Measurements from ENCODE around the gene PLEKHA3. TPM values are rescaled to one million over a fixed set of nuclear protein-coding genes. Genes with fewer than 3 reads are reported as not detected.

PLEKHA3 gene
- total and polyA plus RNA-seq, 9 of the 15 experiments (the other 6 are each of a cell fraction or from before 2014, with no cell fraction given) = 2.3 to 23.4 (median 10.5) TPM

DNA sequence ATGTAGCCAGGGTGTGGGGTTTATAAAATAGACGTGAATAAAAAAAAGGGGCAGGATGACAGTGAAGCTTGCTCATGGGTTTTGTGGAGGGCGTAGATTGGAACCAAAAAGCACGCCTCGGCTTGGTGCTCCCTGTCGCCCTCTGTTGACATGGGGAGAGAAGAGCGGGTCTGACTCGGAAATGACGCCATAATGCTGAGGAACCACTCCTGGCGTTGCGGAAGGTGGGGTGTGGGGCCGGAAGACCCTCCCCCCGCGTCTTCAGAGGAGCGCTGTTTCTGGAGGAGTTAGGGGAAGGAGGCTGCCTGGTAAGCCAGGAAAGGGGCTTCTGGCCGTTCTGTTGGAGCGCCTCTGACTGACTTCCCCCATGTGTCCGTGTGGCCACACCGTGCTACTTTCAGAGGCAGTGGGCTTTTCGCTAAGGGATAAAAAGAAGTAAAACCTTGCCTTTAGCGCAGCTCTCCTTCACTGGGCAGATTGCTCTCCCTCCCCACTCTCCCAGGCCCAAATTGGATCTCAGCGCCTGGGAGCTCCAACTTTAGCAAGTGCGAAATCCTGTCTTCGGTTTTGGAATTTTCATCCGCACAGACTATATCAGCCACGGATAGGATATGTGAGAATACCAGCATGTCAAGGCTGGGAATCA is 42.8 kb downstream of the PLEKHA3 start (continued):
- TF ChIP-seq CCAR2 (IDR thresholded peaks at IDR 0.05; ENCODE audit: low read depth, low read length) (no peak), ZNF134 (CRISPR knock-in tag; conservative IDR thresholded peaks at IDR 0.05) (no peak), FOXO4 (CRISPR knock-in tag; IDR thresholded peaks at IDR 0.05) (0 out of 2 replicates have a peak, but pooled peaks have one; percentile 21), CREM (IDR thresholded peaks at IDR 0.05; ENCODE audit: low read depth) (peak; percentile 99), ATF7 (IDR thresholded peaks at IDR 0.05) (peak; percentile 96), ELF1 (tag; IDR thresholded peaks at IDR 0.05) (peak; percentile 81), ZNF766 (CRISPR knock-in tag; conservative IDR thresholded peaks at IDR 0.05) (no peak), SMC3 (conservative IDR thresholded peaks at IDR 0.05; ENCODE audit: insufficient read depth, low read depth, low read length) (0 out of 2 replicates have a peak, but pooled peaks have one; percentile 32), EGR1 (conservative IDR thresholded peaks at IDR 0.05) (peak; percentile 27), CREB1 (IDR thresholded peaks at IDR 0.05) (peak; percentile 96), CREB1 (CRISPR knock-in tag; IDR thresholded peaks at IDR 0.05) (peak; percentile 91), ZNF12 (CRISPR knock-in tag; IDR thresholded peaks at IDR 0.05) (no peak), GTF3C2 (IDR thresholded peaks at IDR 0.05; ENCODE audit: borderline replicate concordance, extremely low read depth, insufficient read length) (no peak), E2F8 (IDR thresholded peaks at IDR 0.05; ENCODE audit: low read depth, partially characterized antibody) (peak; percentile 79)
- TF ChIP-seq, protein P1, sequence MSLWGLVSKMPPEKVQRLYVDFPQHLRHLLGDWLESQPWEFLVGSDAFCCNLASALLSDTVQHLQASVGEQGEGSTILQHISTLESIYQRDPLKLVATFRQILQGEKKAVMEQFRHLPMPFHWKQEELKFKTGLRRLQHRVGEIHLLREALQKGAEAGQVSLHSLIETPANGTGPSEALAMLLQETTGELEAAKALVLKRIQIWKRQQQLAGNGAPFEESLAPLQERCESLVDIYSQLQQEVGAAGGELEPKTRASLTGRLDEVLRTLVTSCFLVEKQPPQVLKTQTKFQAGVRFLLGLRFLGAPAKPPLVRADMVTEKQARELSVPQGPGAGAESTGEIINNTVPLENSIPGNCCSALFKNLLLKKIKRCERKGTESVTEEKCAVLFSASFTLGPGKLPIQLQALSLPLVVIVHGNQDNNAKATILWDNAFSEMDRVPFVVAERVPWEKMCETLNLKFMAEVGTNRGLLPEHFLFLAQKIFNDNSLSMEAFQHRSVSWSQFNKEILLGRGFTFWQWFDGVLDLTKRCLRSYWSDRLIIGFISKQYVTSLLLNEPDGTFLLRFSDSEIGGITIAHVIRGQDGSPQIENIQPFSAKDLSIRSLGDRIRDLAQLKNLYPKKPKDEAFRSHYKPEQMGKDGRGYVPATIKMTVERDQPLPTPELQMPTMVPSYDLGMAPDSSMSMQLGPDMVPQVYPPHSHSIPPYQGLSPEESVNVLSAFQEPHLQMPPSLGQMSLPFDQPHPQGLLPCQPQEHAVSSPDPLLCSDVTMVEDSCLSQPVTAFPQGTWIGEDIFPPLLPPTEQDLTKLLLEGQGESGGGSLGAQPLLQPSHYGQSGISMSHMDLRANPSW (CRISPR knock-in tag; IDR thresholded peaks at IDR 0.05) = peak; percentile 76; the same call in 1 of the 2 replicates
- TF ChIP-seq, protein P2, sequence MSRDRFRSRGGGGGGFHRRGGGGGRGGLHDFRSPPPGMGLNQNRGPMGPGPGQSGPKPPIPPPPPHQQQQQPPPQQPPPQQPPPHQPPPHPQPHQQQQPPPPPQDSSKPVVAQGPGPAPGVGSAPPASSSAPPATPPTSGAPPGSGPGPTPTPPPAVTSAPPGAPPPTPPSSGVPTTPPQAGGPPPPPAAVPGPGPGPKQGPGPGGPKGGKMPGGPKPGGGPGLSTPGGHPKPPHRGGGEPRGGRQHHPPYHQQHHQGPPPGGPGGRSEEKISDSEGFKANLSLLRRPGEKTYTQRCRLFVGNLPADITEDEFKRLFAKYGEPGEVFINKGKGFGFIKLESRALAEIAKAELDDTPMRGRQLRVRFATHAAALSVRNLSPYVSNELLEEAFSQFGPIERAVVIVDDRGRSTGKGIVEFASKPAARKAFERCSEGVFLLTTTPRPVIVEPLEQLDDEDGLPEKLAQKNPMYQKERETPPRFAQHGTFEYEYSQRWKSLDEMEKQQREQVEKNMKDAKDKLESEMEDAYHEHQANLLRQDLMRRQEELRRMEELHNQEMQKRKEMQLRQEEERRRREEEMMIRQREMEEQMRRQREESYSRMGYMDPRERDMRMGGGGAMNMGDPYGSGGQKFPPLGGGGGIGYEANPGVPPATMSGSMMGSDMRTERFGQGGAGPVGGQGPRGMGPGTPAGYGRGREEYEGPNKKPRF (IDR thresholded peaks at IDR 0.05; ENCODE audit: low read depth, low read length) = no peak
